Upper lobe of left lung (tissue), 4 donors: ENCODE results near the gene H6PD.

Experiments
- EP300 ChIP-seq, 4 donors: sonication (generic); formaldehyde crosslinking; IDR thresholded peaks; one replicate each; pipeline ENCODE4 v1.5.1; 2017; ENCODE audit warnings: antibody characterized with exemption in 4 of 4, control low read depth in 2 of 4
- POLR2A ChIP-seq, 4 donors: fragments of 450-650 bp; IDR thresholded peaks; one replicate each; pipeline ENCODE4 v1.5.1; 2016 to 2017; ENCODE audit warnings: antibody characterized with exemption in 4 of 4, mild to moderate bottlenecking in 2 of 4

- TF ChIP-seq EP300 (IDR thresholded peaks at IDR 0.05) (no peak), POLR2A (IDR thresholded peaks at IDR 0.05) (no peak)
These were observed 23.3 kb downstream of the H6PD start for GRCh38 chr1:9257851-9258250.
